GM23338 (cell line): ENCODE measurements around the gene RCE1. TPM values are rescaled to one million over a fixed set of nuclear protein-coding genes. Genes with fewer than 3 reads are reported as not detected.

ENCODE experiments used
- ATAC-seq: fragments of 200-7000 bp; cut with Tn5 transposase; 3 replicates; pipeline ENCODE4 v1.9.1; 2020
- DNase-seq: peaks from one replicate; pipeline ENCODE4 v3.0.0-alpha.2; 2015; ENCODE audit warnings: low spot score
- H2AFZ ChIP-seq: fragments of 200-600 bp; sonication (generic); 2 replicates; pipeline ENCODE4 v1.8.0; 2016; ENCODE audit warnings: antibody characterized with exemption, mild to moderate bottlenecking, moderate library complexity
- H3F3A ChIP-seq: fragments of 200-600 bp; sonication (generic); replicated peaks from 2 replicates; pipeline ENCODE4 v1.8.0; 2017; ENCODE audit warnings: antibody characterized with exemption, mixed run types, low read depth
- H3K27ac ChIP-seq: fragments of 200-600 bp; sonication (generic); 2 replicates; pipeline ENCODE4 v1.6.1; 2016; ENCODE audit warnings: low read depth
- H3K27me3 ChIP-seq: fragments of 200-600 bp; sonication (generic); 2 replicates; pipeline ENCODE4 v1.8.0; 2016; ENCODE audit warnings: mild to moderate bottlenecking, mixed run types, moderate library complexity; ENCODE audit not compliant: insufficient read depth
- H3K36me3 ChIP-seq: fragments of 200-600 bp; sonication (generic); 2 replicates; pipeline ENCODE4 v1.8.0; 2016; ENCODE audit warnings: mild to moderate bottlenecking; ENCODE audit not compliant: insufficient read depth
- H3K4me1 ChIP-seq: fragments of 200-600 bp; sonication (generic); 2 replicates; pipeline ENCODE4 v1.8.0; 2016; ENCODE audit warnings: mild to moderate bottlenecking, moderate library complexity; ENCODE audit not compliant: insufficient read depth
- H3K4me2 ChIP-seq: fragments of 200-600 bp; sonication (generic); 2 replicates; pipeline ENCODE4 v1.7.1; 2017; ENCODE audit warnings: mixed run types
- H3K4me3 ChIP-seq: fragments of 200-600 bp; sonication (generic); 2 replicates; pipeline ENCODE4 v1.6.1; 2016; ENCODE audit warnings: mixed run types
- H3K79me2 ChIP-seq: fragments of 200-600 bp; sonication (generic); replicated peaks from 2 replicates; pipeline ENCODE4 v1.8.0; 2017; ENCODE audit warnings: mild to moderate bottlenecking; ENCODE audit not compliant: insufficient read depth
- H3K9me2 ChIP-seq: fragments of 200-600 bp; sonication (generic); 2 replicates; pipeline ENCODE4 v1.8.0; 2017; ENCODE audit not compliant: insufficient read depth
- H4K20me1 ChIP-seq: fragments of 200-600 bp; sonication (generic); replicated peaks from 2 replicates; pipeline ENCODE4 v1.8.0; 2017; ENCODE audit warnings: mild to moderate bottlenecking; ENCODE audit not compliant: insufficient read depth
- H3K27ac Mint-ChIP-seq: 2 replicates; pipeline ENCODE4 v1.8.0; 2020; ENCODE audit warnings: inconsistent platforms, mild to moderate bottlenecking, moderate library complexity, mixed read lengths
- H3K27me3 Mint-ChIP-seq: 3 replicates; pipeline ENCODE4 v1.8.0; 2022; ENCODE audit warnings: low read depth, mild to moderate bottlenecking, moderate library complexity, mixed read lengths, inconsistent platforms; ENCODE audit not compliant: insufficient read depth, poor library complexity
- H3K36me3 Mint-ChIP-seq: 3 replicates; pipeline ENCODE4 v1.8.0; 2021; ENCODE audit warnings: low read depth, mild to moderate bottlenecking, inconsistent platforms, moderate library complexity, mixed read lengths
- H3K4me1 Mint-ChIP-seq: 3 replicates; pipeline ENCODE4 v1.8.0; 2020; ENCODE audit warnings: mild to moderate bottlenecking, inconsistent platforms, mixed read lengths
- H3K4me3 Mint-ChIP-seq: 3 replicates; pipeline ENCODE4 v1.8.0; 2021; ENCODE audit warnings: moderate library complexity, mild to moderate bottlenecking, inconsistent platforms, mixed read lengths
- H3K9me3 Mint-ChIP-seq: 3 replicates; pipeline ENCODE4 v1.8.0; 2020; ENCODE audit warnings: moderate library complexity, mild to moderate bottlenecking, inconsistent platforms, mixed read lengths
- CREB1 ChIP-seq: fragments of 250-450 bp; sonication (Bioruptor Pico); IDR thresholded peaks from 2 replicates; pipeline ENCODE4 v1.5.0; 2020; ENCODE audit warnings: low read depth, mild to moderate bottlenecking, moderate library complexity
- ETS1 ChIP-seq: IDR thresholded peaks from 2 replicates; pipeline ENCODE4 v1.6.1; 2016; ENCODE audit warnings: antibody characterized with exemption
- EZH2 ChIP-seq: fragments of 200-600 bp; sonication (generic); IDR thresholded peaks from one replicate; pipeline ENCODE4 v1.8.0; 2017; ENCODE audit warnings: antibody characterized with exemption, mild to moderate bottlenecking, low read depth; ENCODE audit not compliant: unreplicated experiment
- EZH2phosphoT487 ChIP-seq: fragments of 200-600 bp; sonication (generic); IDR thresholded peaks from one replicate; pipeline ENCODE4 v1.8.1; 2018; ENCODE audit warnings: antibody characterized with exemption; ENCODE audit not compliant: unreplicated experiment
- JUNB ChIP-seq: IDR thresholded peaks from one replicate; pipeline ENCODE4 v1.6.1; 2016; ENCODE audit warnings: antibody characterized with exemption; ENCODE audit not compliant: unreplicated experiment
- NANOG ChIP-seq: IDR thresholded peaks from 2 replicates; pipeline ENCODE4 v1.6.1; 2016; ENCODE audit warnings: antibody characterized with exemption, borderline replicate concordance
- POLR2AphosphoS5 ChIP-seq: IDR thresholded peaks from 2 replicates; pipeline ENCODE4 v1.6.1; 2016; ENCODE audit warnings: antibody characterized with exemption, low read depth
- STAT1 ChIP-seq: IDR thresholded peaks from one replicate; pipeline ENCODE4 v1.6.1; 2016; ENCODE audit warnings: antibody characterized with exemption; ENCODE audit not compliant: unreplicated experiment
- ZNF331 ChIP-seq: fragments of 250-450 bp; sonication (Bioruptor Pico); IDR thresholded peaks from 2 replicates; pipeline ENCODE4 v1.5.0; 2020; ENCODE audit warnings: low read depth, mild to moderate bottlenecking, moderate library complexity
- polyA plus RNA-seq: library from polyadenylated mRNA; unstranded; fragments of >200 nt; fragmentation: Nextera tagmentation; extraction: Ambion mirVana; gene quantifications from 2 replicates; pipeline ENCODE4 v1.2.1, GENCODE V29; 2016
- total RNA-seq: library from RNA; depleted of rRNA; stranded (reverse); fragments of >200 nt; shearing (Covaris generic); gene quantifications from 2 replicates; pipeline ENCODE4 v1.2.3, GENCODE V29; 2014
- TF ChIP-seq, protein P1 (sequence below): fragments of 250-450 bp; sonication (Bioruptor Pico); IDR thresholded peaks from 2 replicates; pipeline ENCODE4 v1.5.0; 2020; ENCODE audit warnings: mild to moderate bottlenecking, moderate library complexity
- TF ChIP-seq, protein P2 (sequence below): IDR thresholded peaks from one replicate; pipeline ENCODE4 v1.6.1; 2018; ENCODE audit warnings: antibody characterized with exemption; ENCODE audit not compliant: unreplicated experiment

RCE1 gene
- total and polyA plus RNA-seq, 2 experiments from 2014 or later, result 27.8 to 55.1 TPM

- TF ChIP-seq, protein P1, sequence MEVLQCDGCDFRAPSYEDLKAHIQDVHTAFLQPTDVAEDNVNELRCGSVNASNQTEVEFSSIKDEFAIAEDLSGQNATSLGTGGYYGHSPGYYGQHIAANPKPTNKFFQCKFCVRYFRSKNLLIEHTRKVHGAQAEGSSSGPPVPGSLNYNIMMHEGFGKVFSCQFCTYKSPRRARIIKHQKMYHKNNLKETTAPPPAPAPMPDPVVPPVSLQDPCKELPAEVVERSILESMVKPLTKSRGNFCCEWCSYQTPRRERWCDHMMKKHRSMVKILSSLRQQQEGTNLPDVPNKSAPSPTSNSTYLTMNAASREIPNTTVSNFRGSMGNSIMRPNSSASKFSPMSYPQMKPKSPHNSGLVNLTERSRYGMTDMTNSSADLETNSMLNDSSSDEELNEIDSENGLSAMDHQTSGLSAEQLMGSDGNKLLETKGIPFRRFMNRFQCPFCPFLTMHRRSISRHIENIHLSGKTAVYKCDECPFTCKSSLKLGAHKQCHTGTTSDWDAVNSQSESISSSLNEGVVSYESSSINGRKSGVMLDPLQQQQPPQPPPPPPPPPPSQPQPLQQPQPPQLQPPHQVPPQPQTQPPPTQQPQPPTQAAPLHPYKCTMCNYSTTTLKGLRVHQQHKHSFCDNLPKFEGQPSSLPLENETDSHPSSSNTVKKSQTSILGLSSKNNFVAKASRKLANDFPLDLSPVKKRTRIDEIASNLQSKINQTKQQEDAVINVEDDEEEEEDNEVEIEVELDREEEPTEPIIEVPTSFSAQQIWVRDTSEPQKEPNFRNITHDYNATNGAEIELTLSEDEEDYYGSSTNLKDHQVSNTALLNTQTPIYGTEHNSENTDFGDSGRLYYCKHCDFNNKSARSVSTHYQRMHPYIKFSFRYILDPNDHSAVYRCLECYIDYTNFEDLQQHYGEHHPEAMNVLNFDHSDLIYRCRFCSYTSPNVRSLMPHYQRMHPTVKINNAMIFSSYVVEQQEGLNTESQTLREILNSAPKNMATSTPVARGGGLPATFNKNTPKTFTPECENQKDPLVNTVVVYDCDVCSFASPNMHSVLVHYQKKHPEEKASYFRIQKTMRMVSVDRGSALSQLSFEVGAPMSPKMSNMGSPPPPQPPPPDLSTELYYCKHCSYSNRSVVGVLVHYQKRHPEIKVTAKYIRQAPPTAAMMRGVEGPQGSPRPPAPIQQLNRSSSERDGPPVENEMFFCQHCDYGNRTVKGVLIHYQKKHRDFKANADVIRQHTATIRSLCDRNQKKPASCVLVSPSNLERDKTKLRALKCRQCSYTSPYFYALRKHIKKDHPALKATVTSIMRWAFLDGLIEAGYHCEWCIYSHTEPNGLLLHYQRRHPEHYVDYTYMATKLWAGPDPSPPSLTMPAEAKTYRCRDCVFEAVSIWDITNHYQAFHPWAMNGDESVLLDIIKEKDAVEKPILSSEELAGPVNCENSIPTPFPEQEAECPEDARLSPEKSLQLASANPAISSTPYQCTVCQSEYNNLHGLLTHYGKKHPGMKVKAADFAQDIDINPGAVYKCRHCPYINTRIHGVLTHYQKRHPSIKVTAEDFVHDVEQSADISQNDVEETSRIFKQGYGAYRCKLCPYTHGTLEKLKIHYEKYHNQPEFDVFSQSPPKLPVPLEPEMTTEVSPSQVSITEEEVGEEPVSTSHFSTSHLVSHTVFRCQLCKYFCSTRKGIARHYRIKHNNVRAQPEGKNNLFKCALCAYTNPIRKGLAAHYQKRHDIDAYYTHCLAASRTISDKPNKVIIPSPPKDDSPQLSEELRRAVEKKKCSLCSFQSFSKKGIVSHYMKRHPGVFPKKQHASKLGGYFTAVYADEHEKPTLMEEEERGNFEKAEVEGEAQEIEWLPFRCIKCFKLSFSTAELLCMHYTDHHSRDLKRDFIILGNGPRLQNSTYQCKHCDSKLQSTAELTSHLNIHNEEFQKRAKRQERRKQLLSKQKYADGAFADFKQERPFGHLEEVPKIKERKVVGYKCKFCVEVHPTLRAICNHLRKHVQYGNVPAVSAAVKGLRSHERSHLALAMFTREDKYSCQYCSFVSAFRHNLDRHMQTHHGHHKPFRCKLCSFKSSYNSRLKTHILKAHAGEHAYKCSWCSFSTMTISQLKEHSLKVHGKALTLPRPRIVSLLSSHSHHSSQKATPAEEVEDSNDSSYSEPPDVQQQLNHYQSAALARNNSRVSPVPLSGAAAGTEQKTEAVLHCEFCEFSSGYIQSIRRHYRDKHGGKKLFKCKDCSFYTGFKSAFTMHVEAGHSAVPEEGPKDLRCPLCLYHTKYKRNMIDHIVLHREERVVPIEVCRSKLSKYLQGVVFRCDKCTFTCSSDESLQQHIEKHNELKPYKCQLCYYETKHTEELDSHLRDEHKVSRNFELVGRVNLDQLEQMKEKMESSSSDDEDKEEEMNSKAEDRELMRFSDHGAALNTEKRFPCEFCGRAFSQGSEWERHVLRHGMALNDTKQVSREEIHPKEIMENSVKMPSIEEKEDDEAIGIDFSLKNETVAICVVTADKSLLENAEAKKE (CRISPR knock-in tag), result no peak
- TF ChIP-seq JUNB, result no peak
- no peak for TF ChIP-seq NANOG
- no peak for TF ChIP-seq EZH2
- no peak for TF ChIP-seq CREB1
Observed at GRCh38 chr11:66846671-66847091, 3.4 kb downstream of the RCE1 start (continued).

GRCh38 chr11:66847461-66848232 is 4.4 kb downstream of the RCE1 start:
- no peak overlapping the region for H3K4me3 Mint-ChIP-seq
- no peak for DNase-seq
- TF ChIP-seq POLR2AphosphoS5 (peak; percentile 43), ZNF331 (CRISPR knock-in tag) (no peak), JUNB (no peak), EZH2 (no peak), CREB1 (no peak), ETS1 (no peak), EZH2phosphoT487 (no peak), STAT1 (no peak)
- TF ChIP-seq, protein P2, sequence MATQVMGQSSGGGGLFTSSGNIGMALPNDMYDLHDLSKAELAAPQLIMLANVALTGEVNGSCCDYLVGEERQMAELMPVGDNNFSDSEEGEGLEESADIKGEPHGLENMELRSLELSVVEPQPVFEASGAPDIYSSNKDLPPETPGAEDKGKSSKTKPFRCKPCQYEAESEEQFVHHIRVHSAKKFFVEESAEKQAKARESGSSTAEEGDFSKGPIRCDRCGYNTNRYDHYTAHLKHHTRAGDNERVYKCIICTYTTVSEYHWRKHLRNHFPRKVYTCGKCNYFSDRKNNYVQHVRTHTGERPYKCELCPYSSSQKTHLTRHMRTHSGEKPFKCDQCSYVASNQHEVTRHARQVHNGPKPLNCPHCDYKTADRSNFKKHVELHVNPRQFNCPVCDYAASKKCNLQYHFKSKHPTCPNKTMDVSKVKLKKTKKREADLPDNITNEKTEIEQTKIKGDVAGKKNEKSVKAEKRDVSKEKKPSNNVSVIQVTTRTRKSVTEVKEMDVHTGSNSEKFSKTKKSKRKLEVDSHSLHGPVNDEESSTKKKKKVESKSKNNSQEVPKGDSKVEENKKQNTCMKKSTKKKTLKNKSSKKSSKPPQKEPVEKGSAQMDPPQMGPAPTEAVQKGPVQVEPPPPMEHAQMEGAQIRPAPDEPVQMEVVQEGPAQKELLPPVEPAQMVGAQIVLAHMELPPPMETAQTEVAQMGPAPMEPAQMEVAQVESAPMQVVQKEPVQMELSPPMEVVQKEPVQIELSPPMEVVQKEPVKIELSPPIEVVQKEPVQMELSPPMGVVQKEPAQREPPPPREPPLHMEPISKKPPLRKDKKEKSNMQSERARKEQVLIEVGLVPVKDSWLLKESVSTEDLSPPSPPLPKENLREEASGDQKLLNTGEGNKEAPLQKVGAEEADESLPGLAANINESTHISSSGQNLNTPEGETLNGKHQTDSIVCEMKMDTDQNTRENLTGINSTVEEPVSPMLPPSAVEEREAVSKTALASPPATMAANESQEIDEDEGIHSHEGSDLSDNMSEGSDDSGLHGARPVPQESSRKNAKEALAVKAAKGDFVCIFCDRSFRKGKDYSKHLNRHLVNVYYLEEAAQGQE, result no peak

More at GRCh38 chr11:66847461-66848232, 4.4 kb downstream of the RCE1 start:
- no peak overlapping the region for H3K27ac ChIP-seq
- H3K9me2 ChIP-seq, result no peaks in the 10 kb centered on the region
- H3K27me3 ChIP-seq, result no peaks in the 10 kb centered on the region
- no peak overlapping the region for H3K27ac Mint-ChIP-seq
- H3K4me1 ChIP-seq, result peaks cover 5% of the 10 kb centered on the region; the same call in 1 of the 2 replicates
- H3K4me2 ChIP-seq, result no peak overlapping the region
- peaks cover 17% of the 10 kb centered on the region for H3K79me2 ChIP-seq
- H3K4me1 Mint-ChIP-seq, result peaks cover 11% of the 10 kb centered on the region
- H3K27me3 Mint-ChIP-seq, result peaks cover 9% of the 10 kb centered on the region
- peaks cover 18% of the 10 kb centered on the region for H3K36me3 Mint-ChIP-seq
- no peaks in the 10 kb centered on the region for H3K36me3 ChIP-seq
- no peaks in the 10 kb centered on the region; the same call in 2 of the 3 replicates for H3K9me3 Mint-ChIP-seq
- ATAC-seq, result no peak
- peaks cover 3% of the 10 kb centered on the region; the same call in 1 of the 2 replicates for H3F3A ChIP-seq
- H2AFZ ChIP-seq, result no peak overlapping the region
- peaks cover 11% of the 10 kb centered on the region; the same call in 1 of the 2 replicates for H4K20me1 ChIP-seq
- H3K4me3 ChIP-seq, result no peak overlapping the region
